B cell (primary cell): ENCODE measurements around the gene ACY1.

Experiments used
- CTCF ChIP-seq: fragments of 200-600 bp; IDR thresholded peaks from one replicate; pipeline ENCODE4 v1.8.0; 2022; ENCODE audit warnings: antibody characterized with exemption, mild to moderate bottlenecking
- EZH2 ChIP-seq: IDR thresholded peaks from 2 replicates; pipeline ENCODE4 v1.6.1; 2012; ENCODE audit warnings: borderline replicate concordance, low read depth, mild to moderate bottlenecking, moderate library complexity, low read length; ENCODE audit not compliant: insufficient read depth, poor library complexity, severe bottlenecking

- TF ChIP-seq CTCF, result no peak
- TF ChIP-seq EZH2, result no peak
Measured at GRCh38 chr3:51984269-51984647, 923 bp downstream of the ACY1 start.
